CD4-positive, alpha-beta T cell treated with Interferon alpha-2 for 1 hour (primary cell): ENCODE measurements around the gene THSD7A.

Experiments used
- DNase-seq, 2 donors: peaks; one replicate each; pipeline ENCODE4 v3.0.0-alpha.2; 2020 to 2022

Gene THSD7A

DNA sequence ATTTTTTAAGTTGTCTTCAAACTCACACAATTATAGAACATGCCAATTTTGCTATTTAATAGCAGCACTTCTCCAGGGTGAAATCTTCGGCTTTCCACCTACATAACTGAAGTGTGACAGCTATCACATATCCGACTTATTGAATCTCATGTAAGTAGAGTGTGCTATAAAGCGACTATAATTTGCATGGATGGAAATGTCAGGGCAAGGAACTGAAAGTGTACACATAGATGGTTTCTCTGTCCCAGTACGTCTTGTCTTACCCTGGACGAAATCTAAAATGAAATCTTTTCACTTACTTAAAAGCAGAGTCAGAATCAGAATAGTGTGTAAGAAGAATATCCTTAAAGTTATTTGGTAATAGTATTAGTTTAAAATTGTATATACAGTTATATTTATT is 132.3 kb downstream of the THSD7A start:
- DNase-seq = no peak

DNA sequence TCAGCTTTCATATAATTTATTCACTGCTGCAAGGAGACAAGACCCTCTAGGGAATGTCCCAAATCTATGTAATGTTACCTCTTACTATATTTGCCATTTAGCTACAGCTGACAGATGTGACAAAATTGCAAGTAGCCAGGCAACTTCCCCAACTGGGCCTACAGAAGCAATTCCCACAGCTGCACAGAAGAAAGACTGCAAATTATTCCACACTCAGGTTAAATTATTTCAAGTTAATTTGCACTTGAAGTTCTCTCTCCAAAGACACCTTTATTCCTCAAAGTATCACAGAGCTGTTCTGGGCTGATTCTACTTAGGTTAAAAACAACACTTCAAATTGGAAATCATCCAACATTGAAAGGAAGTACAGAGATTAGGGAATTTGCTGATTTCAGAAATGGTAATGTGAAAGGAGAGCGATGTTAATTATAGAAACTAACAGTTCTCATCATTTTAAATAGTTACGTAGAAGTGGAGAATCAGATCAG is 133.6 kb downstream of the THSD7A start:
- DNase-seq = no peak

DNA sequence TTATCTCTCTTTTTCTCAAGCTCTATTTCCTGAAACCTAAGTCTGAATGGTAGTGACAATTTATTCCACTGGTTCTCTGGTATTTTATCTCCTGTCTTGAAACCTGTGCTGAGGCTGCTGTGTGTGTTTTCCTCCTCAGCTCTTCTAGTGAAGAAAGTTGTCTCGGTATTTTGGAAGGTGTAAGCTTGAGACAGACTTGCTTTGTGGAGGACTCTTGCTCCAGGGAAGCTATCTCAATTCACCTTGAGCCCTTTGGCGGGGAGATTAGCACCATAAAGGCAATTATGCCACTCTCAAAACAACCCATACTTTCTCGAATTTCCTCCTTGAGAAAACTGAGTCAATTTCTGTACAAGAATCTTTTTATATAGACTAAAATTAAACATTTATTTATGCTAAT is 141.6 kb downstream of the THSD7A start:
- no peak for DNase-seq

DNA sequence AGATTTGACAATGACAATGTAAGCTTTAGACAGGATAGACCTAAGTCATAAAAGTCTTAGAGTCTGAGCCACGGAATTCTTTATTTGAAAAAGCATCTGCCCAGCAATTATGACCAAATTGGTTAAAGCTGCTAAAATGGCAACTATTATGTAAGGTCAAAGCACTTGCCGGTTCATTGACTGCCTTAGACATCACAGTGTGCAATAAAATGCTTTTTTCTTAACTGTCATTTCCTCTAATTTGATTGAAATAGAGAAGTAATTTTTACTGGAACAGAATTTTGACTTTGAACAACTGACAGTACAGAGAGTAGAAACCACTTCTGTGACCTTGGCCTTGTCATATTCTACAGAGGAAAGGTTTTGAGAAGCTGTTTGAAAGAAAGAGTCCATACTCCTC is 142.9 kb downstream of the THSD7A start:
- no peak for DNase-seq

DNA sequence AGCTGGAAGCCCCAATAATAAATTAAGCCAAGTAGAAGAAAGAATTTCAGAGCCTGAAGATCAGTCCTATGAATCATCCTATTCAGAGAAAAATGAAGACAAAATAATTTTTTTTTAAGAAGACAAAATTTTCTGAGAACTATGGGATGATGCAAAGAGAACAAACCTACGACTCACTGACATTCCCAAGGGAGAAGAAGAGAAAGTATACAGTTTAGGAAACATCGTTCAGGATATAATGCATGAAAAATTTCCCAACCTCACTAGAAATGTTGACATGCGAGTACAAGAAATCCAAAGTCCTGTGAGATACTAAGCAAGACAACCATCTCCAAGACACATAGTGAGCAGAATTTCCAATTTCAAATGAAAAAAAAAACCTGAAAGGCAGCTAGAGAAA is 150.5 kb downstream of the THSD7A start:
- no peak for DNase-seq

DNA sequence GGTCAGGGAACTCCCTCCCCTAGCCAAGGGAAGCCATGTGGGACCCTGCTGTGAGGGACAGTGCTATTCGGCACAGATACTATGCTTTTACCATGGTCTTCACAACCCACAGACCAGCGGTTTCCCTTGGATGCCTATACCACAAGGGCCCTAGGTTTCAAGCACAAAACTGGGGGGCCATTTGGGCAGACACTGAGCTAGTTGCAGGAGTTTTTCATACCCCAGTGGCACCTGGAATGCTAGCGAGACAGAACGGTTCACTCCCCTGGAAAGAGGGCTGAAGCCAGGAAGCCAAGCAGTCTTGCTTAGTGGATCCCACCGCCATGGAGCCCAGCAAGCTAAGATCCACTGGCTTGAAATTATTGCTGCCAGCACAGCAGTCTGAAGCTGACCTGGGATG is 156.8 kb downstream of the THSD7A start:
- DNase-seq = no peak

DNA sequence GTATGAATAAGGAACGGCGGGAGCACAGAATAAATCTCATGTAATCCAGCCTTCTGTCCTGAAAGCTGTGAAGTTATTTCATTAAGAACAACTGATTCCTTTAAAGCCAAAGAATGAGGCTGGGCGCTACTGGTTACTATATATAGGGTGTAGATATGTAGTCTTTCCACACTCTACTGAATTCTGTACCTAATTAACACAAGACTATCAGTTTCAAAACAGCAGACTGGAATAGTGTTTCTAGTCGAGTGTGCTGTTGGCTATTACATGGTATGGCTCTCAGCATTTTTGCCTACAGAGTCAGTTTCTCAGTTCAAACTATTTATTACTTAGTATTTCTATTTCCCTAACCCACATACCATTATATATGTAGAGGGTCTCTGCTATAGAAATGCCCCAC is 163.3 kb downstream of the THSD7A start:
- DNase-seq = no peak

DNA sequence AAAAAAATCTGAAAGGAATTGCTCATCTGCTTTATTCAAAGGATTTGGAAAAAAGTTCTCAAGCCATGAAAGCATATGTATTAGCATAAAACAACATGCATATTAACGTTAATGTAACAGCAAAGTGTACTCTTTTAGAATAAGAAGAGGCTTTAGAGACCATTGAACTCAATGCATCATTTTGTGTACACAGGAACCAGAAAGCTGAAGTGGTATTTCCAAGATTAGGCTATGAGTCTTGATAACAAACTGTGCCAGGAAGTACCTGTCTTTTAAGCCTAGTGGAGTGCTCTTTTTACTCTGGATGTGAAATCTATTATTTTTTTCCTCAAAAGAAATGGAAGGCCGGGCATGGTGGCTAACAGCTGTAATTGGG is 164.2 kb downstream of the THSD7A start:
- DNase-seq = no peak

DNA sequence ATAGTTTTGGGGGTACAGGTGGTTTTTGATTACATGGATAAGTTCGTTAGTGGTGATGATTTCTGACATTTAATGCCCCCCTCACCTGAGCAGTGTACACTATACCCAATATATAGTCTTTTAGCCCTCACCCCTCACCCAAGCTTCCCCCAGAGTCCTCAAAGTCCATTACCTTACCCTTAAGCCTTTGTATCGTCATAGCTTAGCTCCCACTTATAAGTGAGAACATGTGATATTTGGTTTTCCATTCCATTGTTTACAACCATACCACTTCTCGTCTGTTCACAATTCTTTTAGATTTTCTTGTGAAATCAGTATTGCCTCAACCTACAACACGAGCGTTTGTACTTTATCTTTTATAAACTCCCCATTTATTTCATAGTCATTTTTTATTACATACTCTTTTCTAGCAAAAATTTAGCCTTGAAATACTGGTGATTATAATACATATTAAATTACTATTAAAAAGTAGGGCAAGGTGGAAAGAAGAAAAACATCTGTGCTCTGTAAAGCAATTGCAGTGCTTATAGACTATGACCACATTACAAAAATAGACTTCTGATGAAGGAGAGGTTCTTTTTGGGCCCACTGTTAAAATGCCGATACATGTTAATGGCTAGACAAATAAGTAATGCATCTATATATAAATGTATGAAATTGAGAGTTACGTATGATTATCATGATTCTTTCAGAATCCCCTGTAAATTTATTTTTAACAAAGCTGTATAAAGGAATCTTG is 164.8 kb downstream of the THSD7A start:
- DNase-seq = no peak

DNA sequence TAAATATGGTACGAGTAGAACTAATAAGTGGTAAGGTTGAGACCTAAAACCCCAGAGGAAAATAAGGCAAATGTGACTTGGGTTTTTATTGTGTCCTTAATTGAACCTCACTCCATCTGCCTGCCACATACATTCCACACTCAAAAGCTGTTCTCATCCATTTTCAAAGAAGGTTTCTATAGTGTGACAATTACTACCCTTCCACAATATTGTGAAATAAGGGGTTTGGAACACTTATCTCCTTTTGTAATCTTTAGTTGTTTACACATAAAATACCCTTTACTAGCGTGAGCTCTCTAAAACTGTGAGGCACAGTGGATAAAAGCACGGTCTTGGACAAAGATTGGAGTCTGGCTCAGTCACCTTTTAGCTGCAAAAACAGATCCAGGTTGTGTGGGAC is 166.6 kb downstream of the THSD7A start:
- no peak for DNase-seq

DNA sequence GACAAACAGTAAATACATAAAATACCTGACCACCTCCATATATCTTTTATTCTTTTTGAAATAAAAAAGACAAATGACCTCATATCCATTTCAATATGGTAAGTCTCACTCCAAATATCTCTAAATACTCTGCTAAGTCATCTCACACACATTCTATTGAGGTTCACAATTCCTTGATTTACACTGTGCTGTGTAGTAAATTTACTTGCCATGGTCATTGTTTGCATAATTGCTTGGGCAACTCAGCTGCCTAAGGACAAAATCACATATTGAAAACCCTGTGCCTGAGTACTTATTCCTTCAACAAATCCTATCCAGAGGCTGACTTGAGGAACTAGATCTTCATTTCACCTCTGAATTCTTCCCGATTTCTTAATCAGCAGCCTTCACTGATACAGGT is 176.4 kb downstream of the THSD7A start:
- DNase-seq = no peak

DNA sequence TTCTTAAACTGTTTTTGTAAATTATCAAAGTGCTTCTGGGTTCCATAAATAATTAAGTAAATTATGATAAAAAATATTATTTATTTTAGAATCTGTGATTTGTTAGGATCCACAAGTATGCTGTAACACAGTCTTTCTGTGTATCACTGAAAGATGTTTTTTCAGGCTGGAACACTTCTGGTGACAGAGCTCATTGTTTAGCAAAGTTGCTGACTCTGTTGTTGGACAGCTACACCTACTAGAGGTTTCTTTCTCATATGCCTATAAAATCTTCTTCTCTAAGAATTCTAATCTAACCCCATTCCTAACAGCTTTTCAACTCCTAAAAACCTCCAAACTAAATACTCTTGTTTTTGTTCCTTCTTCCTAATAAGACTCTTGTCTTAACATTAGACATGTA is 176.8 kb downstream of the THSD7A start:
- DNase-seq = no peak

DNA sequence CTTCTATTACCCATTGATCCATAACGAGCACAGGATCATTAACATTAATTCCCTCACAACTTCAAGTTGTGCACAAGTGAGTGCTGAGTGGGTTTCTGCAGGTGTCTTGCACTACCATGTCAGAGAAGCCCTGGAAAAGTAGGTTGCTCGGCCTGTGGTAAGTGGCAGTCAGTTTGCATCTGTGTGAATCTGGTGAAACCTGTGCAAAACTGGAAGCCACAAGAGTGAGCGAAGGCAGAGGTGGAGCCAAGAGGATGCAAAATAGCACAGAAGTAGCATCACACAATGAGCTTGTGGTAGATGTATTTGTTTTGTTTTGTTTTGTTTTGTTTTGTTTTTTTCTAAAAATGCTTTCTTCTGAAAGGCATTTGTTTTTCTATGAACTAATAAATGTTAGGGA is 181.5 kb downstream of the THSD7A start:
- no peak for DNase-seq

DNA sequence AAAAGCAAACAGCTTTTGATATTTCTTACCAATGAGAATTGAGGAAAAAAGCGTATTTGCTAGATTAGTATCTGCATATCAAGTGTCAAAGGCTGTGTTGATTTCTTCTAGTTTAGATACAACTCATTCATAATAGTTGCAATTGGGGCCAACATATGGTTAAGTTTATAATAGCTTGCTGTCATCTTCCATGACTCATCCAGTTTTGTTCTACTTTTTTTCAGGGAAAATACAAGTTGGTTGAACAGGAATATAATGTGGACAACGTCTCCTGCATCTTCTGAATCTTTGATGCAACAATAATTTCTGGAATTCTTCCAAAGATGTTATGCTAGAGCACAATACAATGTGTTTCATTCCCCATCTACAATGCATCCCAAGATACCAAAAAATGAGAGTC is 182.0 kb downstream of the THSD7A start:
- DNase-seq = no peak

DNA sequence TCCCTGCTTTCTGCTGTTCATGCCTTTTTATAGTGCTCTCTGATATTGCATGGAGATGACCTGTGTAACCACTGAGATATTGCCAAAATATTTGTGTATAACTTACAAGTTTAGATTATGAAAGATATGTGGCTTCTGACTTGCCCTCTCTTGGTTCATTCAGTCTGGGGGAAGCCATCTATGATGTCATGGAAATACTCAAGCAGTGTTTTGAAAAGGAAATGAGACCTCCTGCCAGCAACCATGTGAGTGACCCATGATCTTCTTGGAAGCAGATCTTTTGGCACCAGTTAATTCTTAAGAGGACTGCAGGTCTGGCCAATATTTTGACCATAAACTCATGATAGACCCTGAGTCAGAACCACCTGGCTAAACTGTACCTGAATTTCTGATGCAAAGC is 183.0 kb downstream of the THSD7A start:
- no peak for DNase-seq

DNA sequence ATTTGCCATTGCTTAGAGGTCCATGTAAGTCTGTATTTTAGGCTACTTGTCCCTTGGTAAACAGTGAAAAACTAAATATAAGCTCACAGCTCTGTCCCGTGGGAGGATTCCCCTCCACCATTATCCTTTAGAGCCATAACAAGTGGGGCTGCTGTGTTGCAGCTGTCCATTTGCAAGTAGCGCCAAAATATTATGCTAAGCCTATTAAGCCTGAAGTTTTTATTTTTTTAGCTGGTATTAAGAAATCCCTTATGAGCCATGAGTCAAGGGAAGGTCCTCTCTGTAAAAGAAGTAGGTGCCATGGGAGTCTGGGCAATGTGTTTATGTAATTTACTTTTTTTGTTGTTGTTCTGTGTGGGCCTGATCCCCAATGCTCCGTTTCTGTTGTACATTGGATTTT is 183.9 kb downstream of the THSD7A start:
- DNase-seq = no peak

DNA sequence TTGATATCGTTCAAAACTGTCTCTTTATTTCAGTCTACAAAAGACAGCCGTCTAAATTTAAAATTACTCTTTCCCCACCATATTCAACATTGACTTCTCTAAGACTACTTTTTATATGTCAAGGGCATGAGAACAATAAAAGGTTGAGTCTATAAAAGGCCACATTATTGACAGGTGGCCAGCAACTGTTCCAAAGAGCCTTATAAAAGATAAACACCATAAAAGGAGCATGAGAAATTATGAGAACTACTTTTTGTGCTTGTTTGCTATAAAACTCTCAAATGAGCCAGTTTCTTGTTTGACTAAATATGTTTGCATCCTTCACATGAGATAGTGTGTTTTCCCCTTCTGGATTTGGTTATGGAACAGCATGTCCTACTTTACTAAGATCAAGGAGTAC is 189.2 kb downstream of the THSD7A start:
- no peak for DNase-seq

DNA sequence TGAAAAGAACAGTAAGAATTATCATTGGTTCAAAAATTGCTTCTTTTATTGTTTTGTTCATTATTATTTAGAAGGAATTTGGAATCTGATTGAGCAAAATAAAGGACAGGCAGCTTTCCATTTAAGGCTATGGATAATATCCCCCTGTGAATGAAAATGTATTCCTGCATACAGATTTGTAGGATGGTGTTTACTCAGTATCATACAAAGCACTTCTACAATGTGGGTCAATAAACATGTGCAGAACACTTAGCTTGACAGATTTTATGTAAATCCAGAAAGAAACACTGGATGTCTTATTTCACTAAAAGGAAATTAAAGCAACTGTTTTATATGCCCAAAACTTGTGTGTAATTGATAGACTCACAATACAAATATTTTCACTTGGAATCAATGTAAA is 189.7 kb downstream of the THSD7A start:
- DNase-seq = no peak

DNA sequence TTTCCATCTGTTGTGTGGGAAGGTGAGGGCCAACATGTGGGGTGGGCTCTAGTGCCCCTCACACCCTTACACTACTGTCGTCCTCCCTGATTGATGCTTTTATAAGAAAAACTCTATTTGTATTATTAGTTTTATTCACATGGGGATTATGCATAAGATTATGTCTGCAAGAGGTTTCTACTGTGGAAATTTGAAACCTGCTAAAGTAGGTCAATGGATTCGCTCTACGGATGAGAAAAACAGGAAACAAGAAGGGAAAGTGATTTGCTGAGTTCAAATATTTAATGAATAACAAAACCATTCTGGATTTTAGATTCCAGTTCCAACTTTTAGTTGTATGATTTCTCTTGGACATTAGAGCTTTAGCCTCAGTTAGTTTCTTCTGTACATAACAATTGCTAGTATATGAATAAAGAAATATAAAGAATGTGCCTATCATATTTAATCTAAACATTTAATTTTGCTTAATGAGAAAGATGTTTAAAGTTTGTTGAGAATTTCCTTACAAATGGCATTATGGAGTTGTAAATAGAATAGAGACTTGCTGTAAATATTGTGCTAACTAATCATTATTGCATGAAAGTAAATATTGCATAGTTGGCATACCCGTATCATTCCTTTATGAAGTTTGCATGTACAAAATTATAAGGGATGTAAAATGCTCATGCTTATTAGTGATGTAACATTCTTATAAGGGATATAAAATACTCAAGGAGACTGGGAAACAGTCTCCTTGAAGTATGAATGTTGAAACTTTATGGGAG is 193.8 kb downstream of the THSD7A start:
- no peak for DNase-seq

DNA sequence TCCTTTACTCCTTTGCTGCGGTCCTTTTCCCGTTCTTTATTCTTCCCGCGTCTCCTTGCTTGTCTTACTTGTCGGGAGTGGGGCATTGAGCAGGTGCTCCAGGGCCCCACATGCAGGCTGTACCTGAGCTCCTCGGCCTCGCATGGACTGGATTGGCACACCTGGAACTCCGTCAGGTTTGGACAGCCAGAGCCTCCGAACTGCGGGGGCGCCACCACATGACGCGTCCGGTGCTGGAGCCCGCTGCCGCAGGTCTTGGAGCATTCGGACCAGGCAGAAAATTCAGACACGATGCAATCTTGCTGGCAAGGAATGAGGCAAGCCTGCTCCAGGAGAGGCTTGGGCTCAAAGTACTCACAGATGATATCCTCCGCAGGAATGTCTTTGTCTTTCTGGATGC is 195.7 kb downstream of the THSD7A start:
- no peak for DNase-seq

DNA sequence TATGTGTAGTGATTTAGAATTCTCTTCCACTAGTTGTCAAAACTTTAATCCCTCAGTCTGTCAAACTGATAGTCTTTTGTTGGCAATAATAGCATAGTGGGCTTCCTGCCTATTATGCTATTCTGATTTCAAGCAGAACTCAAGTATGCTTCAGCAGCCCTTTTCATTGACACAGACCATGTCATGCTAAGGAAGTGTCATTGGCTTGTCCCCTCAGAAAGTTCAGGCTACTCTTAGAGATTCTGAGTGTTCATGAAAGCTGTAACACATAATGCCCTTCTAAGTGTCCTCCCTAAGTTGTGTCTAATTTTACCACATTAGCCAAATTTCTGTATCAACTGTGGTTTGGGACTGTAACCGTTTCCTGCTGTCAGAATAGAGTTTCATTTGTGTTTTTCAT is 198.7 kb downstream of the THSD7A start:
- DNase-seq = no peak

DNA sequence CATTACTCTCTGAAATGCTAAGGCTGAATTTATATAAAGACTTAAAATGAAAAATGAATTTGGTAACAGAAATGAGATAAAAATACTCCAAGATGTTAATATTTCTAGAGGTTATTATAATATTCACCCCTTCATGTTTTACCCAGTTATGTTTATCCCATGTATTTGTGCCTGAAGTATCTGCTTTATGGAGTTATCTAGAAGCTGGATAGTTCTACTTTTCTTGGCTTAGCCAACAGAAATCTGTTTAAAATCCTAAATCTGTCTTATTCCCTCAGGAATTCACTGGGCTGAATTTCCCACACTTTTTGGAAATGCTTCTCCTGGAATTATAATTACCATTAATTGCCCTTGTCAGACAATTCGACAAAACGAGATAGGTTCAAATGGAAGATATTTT is 201.6 kb downstream of the THSD7A start:
- DNase-seq = no peak

DNA sequence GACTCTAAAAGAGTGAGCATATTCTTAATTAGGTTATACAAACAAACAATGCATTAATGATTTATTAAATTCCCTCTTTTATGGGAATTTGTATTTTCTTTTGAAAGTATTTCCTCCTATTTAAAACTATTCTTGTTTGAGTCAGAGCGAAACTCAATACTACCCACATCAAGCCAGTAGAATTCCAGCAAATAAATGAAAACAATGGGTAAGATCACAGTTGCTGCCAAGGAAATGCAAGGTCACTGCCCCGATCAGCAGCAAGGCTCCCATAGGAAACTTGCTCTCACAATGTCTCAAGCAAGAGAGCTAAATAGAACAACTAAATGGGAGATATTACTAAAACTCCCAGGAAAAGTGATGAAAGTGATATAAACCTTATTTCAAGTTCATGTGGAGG is 206.3 kb downstream of the THSD7A start:
- DNase-seq = no peak

DNA sequence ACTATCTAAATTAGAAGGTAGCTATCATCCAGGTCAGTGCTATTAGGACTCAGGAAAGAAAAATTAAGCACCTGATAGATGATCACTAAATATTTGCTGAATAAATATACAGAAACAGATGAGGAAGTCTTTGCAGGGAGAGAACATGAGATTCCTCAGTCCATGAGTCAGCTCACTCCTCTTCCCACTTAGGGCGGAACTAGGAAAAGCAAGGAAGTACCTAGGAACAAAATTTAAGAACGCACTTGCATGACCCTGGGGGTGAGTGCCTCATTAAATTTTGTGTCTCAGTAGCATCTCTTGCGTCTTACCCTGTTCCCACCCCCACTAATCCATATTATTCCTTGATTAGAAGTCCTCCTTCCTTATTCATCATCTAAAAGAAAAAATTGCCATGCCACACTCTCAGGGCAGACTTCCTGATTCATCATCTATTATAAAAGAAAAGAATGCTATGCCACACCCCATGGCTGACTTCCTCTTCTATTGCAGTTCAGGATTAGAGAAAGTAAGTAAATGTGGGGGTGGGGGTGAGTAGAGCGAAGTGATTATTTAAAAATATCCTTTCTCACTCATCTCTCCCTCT is 208.8 kb downstream of the THSD7A start:
- no peak for DNase-seq
